Measurements from ENCODE around the gene FNBP1L.

- TF ChIP-seq, protein P1, sequence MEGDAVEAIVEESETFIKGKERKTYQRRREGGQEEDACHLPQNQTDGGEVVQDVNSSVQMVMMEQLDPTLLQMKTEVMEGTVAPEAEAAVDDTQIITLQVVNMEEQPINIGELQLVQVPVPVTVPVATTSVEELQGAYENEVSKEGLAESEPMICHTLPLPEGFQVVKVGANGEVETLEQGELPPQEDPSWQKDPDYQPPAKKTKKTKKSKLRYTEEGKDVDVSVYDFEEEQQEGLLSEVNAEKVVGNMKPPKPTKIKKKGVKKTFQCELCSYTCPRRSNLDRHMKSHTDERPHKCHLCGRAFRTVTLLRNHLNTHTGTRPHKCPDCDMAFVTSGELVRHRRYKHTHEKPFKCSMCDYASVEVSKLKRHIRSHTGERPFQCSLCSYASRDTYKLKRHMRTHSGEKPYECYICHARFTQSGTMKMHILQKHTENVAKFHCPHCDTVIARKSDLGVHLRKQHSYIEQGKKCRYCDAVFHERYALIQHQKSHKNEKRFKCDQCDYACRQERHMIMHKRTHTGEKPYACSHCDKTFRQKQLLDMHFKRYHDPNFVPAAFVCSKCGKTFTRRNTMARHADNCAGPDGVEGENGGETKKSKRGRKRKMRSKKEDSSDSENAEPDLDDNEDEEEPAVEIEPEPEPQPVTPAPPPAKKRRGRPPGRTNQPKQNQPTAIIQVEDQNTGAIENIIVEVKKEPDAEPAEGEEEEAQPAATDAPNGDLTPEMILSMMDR (IDR thresholded peaks at IDR 0.05; ENCODE audit: low read length), result no peak
- no peak for TF ChIP-seq EZH2 (IDR thresholded peaks at IDR 0.05; ENCODE audit: borderline replicate concordance, low read length)
These were observed 24.0 kb downstream of the FNBP1L start for GRCh38 chr1:93471911-93472310.
